Measurements from ENCODE around the gene CYP4V2.

- TF ChIP-seq EZH2 (IDR thresholded peaks at IDR 0.05; ENCODE audit: borderline replicate concordance) (no peak), CTCF (IDR thresholded peaks at IDR 0.05; ENCODE audit: poor library complexity) (no peak)
Measured at GRCh38 chr4:186240848-186241491, 49.6 kb downstream of the CYP4V2 start.

Data from hepatocyte (in vitro differentiated cells).